NCI-H1417 (cell line): ENCODE data around the gene AVL9.
A peak's percentile ranks its signal among the peaks of the same experiment; 100 is the strongest.
"Not testable (repeated sequence)": the region's sequence is repeated elsewhere in the genome, so short reads cannot be mapped to it uniquely, and the experiment has no call there.

Experiments
- DNase-seq, 3 experiments: peaks; one replicate each; lab custom pipeline; 2025; lab: John Stamatoyannopoulos, UW

AVL9 gene

DNA sequence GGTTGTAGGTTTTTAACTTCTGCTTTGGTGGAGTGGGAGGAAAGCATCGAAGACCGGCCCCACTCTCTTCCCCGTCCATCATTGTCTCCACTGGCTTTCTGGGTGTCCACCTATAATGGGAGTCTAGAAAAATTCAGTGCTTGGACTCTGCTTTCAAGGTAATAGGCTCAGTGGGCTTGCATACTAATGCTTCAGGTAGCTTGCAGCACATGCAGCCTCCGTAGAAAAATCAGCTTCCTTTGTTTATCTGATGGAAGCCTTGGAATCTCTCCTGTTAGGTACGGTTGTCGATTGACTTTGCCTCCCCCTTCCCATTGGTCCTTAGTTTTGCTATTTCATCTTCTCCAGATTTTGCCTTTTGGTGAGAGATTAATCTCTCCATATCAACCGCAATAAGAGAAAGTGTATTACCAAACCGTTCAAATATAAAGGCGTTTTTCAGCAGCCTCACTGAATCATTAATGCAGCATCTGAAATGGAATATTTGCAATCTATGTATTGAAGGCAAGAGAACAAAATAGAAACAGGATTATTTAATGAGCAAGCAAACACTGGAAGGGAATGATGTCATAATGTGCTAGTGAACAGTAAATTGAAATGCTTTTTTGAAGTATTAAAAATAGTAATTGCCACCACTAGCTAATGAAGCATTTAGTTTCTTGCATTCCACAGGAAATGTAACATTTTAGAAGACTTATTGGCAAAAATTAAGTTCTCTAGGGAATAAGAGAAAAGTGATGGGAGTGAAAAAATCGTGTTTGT is 944 bp downstream of the AVL9 start:
- no peak for DNase-seq

DNA sequence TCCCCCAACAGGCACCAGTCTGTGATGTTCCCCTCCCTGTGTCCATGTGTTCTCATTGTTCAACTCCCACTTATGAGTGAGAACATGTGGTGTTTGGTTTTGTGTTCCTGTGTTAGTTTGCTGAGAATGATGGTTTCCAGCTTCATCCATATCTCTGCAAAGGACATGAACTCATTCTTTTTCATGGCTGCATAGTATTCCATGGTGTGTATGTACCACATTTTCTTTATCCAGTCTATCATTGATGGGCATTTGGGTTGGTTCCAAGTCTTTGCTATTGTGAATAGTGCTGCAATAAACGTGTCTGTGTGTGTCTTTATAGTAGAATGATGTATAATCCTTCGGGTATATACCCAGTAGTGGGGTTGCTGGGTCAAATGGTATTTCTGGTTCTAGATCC is 4.5 kb downstream of the AVL9 start:
- DNase-seq: not testable (repeated sequence)

DNA sequence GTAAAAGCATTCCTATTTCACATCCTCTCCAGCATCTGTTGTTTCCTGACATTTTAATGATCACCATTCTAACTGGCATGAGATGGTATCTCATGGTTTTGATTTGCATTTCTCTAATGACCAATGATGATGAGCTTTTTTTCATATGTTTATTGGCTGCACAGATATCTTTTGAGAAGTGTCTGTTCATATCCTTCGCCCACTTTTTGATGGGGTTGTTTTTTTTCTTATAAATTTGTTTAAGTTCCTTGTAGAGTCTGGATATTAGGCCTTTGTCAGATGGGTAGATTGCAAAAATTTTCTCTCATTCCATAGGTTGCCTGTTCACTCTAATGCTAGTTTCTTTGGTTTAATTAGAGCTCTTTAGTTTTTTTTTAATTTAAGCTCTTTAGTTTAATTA is 4.9 kb downstream of the AVL9 start:
- DNase-seq: not testable (repeated sequence)

DNA sequence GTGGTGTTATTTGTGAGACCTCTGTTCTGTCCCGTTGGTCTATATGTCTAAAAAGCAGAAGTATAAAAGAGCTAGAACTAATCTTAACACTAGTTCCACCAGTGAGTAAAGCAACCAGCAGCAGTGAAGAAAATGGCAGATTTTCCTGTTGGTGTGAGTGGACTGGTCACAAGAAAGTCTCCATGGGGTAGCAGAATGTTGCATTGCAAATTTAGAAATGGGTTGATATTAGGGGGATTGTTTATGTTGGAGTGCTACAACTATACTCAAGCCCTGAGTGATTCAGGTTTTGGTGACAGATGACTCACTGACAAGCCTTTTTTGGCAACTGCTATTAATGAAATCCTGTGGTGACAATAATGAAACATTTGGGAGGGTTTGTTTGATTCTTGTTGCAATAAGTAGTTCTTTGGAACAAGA is 5.6 kb downstream of the AVL9 start:
- DNase-seq: no peak

DNA sequence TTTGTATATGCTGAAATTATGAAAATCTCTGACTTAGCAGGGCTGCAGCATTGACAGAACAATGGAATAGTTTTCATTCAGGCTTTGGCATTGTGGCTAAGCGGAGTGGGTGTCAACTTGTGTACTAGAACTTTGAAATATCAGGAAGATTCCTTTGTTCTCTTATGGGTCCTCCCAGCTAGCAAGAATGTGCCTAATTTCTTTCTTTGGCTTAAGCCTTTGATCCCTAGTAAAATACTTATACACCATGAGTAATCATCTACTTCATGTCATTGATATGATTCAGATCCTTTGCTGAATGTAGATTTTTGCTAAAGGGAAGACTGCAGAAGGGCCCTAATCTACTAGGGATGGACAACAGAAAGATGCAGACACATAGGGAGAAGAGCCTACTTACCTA is 6.2 kb downstream of the AVL9 start:
- no peak for DNase-seq

DNA sequence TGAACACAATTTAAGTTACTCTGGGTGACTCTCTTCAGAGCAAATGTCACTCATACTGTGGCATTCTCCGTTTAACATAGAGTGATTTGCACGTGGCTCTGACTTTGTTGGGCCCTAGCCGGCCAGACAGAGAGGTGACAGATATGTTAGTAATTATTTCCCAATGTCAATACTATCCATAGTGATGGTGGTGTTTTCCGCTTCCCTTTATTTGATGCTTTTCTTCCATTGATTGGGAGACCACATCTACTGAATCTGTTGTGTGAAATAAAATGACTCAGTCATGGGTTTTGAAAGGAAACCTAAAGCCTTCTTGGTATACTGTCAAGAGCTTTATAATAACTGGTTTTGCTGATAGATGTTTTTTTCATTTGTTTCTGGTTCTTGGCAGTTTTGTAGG is 7.4 kb downstream of the AVL9 start:
- peak in 1 of 3 experiments; percentile 14 for DNase-seq

DNA sequence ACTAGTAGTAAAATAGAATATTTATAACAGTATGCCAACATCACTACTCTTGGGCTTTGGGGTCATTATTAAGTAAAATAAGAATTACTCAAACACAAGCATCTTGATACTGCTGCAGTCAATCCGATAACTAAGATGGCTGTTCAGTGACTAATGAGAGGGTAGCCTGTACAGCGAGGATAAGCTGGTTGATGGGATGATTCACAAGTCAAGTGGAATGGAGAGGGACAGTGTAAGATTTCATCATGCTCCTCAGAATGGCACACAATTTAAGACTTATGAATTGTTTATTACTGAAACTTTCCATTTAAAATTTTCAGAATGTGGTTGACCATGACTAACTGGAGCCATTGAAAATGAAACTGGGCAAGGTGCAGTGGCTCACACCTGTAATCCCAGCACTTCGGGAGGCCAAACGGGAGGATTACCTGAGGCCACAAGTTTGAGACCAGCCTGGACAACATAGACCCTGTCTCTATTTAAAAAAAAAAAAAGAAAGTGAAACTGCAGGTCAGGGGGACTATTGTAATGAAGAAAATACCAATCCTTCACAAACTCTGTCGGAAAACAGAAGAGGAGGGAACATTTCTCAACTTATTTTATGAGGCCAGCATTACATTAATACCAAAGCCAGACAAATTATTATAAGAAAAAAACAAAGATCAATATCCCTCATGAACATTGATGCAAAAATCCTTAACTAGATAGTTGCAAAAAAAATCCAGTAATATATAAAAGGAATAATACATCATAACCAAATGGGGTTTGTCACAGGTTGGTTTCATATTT is 11.2 kb downstream of the AVL9 start:
- no peak for DNase-seq

DNA sequence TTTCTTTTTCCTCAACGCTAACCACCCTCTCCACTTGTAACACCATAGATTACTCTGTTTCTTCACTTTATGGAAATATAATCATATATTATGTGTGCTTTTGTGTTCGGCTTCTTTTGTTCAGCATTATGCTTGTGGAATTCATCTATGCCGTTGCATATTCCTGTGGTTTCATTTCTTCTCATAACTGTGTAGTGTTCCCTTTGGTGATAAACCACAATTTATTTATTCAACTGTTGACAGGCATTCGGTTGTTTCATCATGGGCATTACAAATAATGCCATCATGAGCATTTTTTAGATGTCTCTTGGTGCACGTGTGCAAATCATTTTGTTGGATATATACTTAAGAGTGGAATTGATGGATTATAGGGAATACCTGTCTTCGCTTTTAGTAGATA is 12.1 kb downstream of the AVL9 start:
- DNase-seq: no peak

DNA sequence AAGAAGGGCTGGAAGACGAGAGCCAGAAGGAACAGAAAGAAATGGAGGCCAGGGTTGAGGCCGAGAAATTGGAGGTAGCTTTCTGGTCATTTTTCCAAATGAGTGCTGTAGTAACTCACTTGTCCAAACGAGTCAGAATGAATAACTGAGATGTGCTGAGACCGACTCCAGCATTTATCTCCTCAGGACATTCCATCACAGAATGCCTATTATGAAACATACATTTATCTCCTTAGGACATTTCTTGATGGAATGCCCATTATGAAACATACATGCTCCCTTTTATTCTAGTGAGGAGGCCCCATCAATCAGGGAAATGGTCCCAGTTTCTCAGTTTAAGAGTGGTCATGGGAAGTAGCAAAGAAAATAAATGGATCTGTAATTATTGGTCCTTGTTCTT is 16.5 kb downstream of the AVL9 start:
- no peak for DNase-seq

DNA sequence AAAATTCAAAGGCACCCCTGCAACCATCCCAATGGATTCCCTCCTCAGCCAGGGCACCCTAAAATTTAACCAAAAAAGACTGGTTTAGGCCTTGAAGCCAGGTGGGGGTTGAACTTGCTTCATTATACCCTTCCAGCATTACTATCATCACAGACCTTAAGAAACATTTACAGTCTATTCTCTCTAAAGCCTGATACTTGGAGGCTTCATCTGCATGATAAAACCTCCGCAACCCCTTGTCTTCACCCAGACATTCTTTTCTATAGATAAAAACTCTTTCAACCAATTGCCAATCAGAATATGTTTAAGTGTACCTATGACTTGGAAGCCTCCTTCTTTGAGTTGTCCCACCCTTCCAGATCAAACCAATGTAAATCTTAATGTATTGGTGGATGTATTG is 17.9 kb downstream of the AVL9 start:
- no peak for DNase-seq

DNA sequence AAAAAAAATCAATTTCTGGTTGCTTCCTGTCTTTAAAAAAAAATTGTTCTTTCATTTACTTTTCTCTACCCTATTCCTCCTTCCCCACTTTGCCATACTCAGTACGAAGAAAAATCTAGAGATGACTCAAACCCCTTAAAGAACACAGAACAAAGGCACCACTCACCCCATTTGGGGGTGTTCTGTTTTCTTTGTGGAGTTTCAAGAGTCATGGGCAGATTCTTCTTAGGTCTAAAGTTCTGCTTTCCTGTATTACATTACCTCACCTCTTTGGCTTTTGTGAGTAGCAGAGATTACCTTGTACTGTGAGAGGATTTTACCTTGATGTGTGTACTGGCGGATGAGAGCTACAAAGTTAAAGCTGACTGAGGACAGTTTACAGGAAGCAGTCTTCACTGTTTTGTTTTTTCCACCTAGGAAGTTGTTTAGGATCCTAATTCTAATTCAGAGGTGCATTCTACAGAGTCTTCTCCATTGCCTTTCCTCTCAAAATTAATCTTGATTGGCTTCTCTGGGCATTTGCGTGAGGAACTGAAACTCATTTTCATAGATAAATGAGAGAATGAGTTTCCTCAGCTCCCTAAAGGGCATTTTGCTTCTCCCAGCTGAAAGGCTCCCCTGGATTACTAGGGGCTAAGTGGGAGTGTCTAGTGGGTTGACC is 20.7 kb downstream of the AVL9 start:
- no peak for DNase-seq

DNA sequence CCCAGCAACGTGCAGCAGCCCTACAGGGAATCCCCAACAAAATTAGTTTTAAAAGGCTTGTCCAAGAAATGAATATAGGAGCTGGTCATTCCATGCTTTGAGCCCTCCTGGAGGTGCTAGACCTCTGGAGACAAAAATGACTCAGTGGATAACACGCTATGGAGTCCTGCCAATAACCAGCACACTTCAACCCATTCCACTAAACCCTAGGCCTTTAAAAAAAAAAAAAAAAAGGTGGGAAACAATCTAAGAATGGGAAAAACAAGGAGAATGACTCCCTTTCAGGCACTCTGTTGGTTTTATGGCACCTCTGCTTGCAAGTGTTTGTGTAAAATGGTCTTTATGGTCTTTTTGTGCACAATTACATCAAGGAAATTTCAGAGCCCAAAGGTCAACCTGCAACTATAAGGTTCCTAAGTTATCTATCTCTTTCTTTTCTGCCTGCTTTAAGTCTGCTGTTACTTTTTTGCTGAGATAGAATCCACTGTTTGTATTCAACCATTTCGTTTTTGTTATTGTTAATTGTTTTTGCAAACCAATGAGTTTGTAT is 21.3 kb downstream of the AVL9 start:
- DNase-seq: no peak

DNA sequence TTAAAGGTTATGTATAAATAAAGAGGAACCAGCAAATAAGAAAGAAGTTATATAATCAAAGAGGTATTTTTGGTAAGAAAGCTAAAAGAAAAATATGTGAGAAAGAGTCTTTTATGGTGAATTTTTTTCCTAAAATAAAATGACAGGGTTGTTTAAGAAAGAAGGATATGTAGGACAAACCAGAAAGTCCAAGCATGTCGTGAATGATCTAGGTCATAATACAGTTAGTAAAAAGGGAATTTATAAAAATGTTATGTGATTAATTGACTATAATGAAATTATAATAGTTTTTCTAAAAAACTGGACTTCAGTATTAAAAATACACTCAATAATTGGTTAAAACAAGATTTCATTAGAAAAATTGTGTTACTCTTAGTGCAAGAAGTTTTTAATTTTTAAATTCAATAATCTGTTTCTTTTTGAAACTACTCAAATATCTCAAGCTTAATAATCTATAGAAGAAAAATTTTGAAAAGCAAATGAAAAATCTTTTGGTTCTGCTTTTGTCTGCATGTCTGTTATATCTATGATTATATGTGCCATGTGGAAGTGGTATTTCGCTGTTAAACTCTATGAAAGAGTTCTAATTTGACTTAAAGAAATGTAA is 23.3 kb downstream of the AVL9 start:
- peak; percentile 9 to 55 (median 27) for DNase-seq

DNA sequence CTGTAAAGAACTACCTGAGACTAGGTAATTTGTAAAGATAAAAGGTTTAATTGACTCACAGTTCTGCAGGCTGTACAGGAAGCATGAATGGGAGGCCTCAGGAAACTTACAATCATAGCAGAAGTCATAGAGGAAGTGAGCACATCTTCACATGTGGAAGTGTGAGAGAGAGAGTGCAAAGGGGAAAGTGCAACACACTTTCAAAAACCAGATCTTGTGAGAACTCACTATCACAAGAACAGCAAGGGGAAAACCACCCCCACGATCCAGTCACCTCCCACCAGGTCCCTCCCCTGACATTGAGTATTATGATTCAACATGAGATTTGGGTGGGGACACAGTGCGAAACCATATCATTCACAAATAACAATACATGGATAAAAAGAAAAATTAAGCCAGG is 24.5 kb downstream of the AVL9 start:
- DNase-seq: no peak

DNA sequence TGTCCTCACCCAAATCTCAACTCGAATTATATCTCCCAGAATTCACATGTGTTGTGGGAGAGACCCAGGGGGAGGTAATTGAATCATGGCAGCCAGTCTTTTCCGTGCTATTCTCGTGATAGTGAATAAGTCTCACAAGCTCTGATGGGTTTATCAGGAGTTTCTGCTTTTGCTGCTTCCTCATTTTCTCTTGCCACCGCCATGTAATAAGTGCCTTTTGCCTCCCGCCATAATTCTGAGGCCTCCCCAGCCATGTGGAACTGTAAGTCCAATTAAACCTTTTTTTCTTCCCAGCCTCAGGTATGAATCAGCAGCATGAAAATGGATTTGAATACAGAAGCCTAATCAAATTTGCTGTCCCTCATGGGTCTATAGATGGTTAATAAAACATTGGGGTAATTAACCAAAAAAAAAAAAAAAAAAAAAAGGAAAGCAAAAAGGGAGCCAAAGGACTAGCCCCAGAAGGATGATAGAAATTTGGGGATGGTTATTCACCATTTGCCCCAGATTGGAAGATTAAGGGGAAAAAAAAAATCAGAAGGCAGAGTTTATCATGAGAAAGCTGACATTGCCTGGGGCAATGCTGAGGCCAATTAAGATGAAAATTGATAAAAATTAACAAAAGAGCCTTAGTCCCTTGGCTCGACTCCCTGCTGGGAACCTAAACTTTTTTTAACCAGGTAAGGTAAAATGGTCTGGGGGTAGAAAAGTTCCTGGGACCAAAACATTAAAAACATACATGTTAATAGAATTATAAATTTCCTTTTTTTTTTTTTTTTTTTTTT is 27.6 kb downstream of the AVL9 start:
- no peak for DNase-seq

DNA sequence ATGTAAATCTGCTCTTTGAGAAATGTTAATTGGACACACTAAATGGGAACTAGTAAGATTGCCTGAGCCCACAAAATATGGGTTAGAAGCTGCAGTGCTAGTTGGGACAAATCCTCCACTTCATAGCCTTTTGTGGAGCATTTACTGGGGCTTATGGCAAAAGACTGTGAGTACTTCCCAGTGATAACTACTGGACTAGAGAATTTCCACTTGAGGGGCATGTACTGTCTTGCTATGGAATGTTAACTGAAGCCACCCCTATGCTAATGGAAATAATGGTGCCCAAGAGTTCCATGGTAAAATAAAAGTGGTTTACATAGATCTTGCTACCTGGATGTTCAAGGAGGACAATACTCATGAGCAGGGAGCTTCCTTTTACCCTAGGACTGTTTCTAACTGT is 29.3 kb downstream of the AVL9 start:
- DNase-seq: no peak

DNA sequence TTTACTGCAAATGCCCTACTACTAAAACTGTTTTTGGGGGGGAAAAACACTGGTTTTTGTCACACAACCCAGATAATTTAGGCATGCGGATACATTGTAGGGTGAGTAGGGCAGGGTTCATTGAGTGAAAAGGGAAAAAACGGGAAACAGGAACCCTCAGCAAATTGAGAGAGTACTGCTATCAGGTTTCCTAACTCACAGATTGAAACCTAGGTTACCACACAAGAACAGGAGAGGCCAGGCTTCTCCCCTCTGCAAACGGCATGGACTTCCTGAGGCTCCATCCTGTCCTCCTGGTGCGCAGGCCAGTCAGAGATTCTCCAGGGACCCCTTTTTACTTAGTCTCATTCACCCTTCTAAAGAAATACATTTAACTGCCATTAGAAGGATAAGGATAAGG is 30.6 kb downstream of the AVL9 start:
- no peak for DNase-seq

DNA sequence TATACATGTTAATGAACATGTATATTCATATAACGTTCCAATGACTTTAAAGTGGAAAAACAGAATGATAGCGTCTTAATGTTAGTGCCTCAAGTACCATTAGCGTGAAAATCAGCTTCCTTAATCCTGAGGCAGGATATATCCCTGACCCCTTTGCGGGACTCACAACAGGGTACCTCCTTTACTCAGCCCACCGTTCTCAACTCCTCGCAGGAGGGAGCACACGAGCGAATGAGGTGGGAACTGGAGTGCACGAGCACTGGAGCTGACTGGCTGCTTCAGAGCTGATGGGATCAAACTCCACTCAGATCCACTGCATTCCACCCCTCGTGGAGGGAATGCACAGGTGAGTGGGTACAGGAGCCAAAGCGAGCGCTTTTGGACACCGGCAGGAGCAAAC is 36.1 kb downstream of the AVL9 start:
- no peak for DNase-seq

DNA sequence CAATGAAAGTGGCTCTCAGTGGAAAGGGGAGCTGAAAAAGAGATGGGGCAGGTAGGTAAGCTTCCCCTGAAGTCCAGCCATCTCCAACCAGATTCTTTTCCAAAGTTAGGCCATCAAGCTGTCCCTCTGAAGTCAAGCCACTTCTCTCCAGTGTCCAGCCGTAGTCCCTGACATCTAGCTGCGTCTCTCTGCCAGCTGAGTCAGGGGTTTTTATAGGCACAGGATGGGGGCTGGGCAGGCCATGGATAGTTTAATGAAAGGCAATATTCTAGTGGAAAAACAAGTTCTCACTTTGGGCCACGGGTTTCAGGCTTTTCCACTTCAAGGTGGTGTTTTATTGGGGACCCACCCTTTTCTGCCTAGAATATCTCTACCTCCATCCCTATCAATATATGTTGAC is 36.8 kb downstream of the AVL9 start:
- no peak for DNase-seq

DNA sequence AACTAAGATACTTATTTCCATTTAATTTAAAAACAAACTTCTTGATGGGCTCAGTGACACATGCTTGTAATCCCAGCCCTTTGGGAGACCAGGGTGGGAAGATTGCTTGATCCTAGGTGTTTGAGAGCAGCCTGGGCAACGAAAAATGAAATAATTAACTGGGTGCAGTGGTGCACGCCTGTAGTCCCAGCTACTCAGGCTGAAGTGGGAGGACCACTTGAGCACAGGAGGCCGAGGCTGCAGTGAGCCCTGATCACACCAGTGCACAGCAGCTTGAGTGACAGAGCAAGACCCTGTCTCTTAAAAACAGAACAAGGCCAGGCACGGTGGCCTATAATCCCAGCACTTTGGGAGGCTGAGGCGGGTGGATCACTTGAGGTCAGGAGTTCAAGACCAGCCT is 37.4 kb downstream of the AVL9 start:
- DNase-seq: no peak

DNA sequence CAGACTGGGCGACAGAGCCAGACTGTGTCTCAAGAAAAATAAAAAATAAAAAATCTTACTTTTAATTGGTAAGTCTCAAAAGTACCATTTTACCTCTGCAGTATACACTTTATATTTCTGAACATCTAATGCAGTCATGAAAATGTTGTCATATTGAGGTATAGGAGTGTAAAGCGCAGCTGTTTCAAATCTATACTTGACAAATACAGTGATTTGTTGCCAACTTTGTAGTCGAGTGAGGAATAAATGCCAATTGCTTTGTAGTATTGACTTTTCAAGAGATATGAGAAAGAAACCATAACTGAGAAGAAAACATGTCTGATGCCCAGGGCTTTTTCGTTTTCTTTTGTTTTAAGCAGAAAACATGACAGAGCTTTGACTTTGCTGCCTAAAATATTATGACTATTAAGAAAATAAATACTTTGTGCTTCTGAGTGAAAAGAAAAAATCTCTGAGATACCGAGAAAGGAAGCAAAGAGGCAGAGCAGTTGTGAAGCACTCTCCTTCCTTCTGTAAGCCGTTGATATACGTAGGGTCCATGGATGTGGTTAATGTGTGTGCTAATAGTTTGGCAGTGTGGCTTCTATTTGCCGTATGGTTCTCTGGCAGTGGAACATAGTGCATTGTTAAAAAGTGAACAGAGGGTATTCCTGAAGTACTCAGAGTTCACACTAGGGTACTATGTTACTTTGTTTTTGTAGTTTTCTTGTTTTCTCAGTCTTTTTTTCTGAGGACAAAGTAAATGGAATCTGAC is 38.2 kb downstream of the AVL9 start:
- DNase-seq: no peak
